ENCODE data around the gene FBP2.

FBP2 gene

GRCh38 chr9:94593459-94594345, at the start of gene FBP2:
Gene FBP2, minus strand, starts transcription at chr9:94593824. Its CDS starts 98 bp downstream, at chr9:94593726.
- DNase-seq (ENCODE audit: low spot score): no peak

GRCh38 chr9:94643176-94643575, 49.6 kb upstream of the FBP2 start:
- DNase-seq (ENCODE audit: low spot score): no peak

- no peak for DNase-seq (ENCODE audit: low spot score)
Measured at GRCh38 chr9:94642501-94642900, 48.9 kb upstream of the FBP2 start.

- no peak for DNase-seq (ENCODE audit: low spot score)
Measured at GRCh38 chr9:94639999-94640376, 46.4 kb upstream of the FBP2 start.

GRCh38 chr9:94639061-94639998, 45.7 kb upstream of the FBP2 start, which contains the start of gene FBP1:
Gene FBP1, minus strand, starts transcription at chr9:94639518. Its CDS starts 208 bp downstream, at chr9:94639310.
- DNase-seq (ENCODE audit: low spot score): no peak

GRCh38 chr9:94638335-94639060, 44.9 kb upstream of the FBP2 start:
- DNase-seq (ENCODE audit: low spot score): no peak

- DNase-seq (ENCODE audit: low spot score): no peak
Measured at GRCh38 chr9:94632737-94633136, 39.1 kb upstream of the FBP2 start.

- no peak for DNase-seq (ENCODE audit: low spot score)
Measured at GRCh38 chr9:94631599-94631998, 38.0 kb upstream of the FBP2 start.

GRCh38 chr9:94630833-94631232, 37.2 kb upstream of the FBP2 start:
- no peak for DNase-seq (ENCODE audit: low spot score)

- DNase-seq (ENCODE audit: low spot score): no peak
Measured at GRCh38 chr9:94630281-94630680, 36.7 kb upstream of the FBP2 start.

- DNase-seq (ENCODE audit: low spot score): no peak
Measured at GRCh38 chr9:94627287-94627686, 33.7 kb upstream of the FBP2 start.

- DNase-seq (ENCODE audit: low spot score): no peak
Measured at GRCh38 chr9:94625835-94626234, 32.2 kb upstream of the FBP2 start.

- DNase-seq (ENCODE audit: low spot score): no peak
Measured at GRCh38 chr9:94624629-94625028, 31.0 kb upstream of the FBP2 start.

- no peak for DNase-seq (ENCODE audit: low spot score)
Measured at GRCh38 chr9:94623253-94623652, 29.6 kb upstream of the FBP2 start.

GRCh38 chr9:94622087-94622800, 28.6 kb upstream of the FBP2 start:
- DNase-seq (ENCODE audit: low spot score): no peak

GRCh38 chr9:94619026-94619425, 25.4 kb upstream of the FBP2 start:
- DNase-seq (ENCODE audit: low spot score): no peak

GRCh38 chr9:94613003-94613402, 19.4 kb upstream of the FBP2 start:
- no peak for DNase-seq (ENCODE audit: low spot score)

GRCh38 chr9:94612071-94612470, 18.4 kb upstream of the FBP2 start:
- no peak for DNase-seq (ENCODE audit: low spot score)

- DNase-seq (ENCODE audit: low spot score): no peak
Measured at GRCh38 chr9:94611638-94612068, 18.0 kb upstream of the FBP2 start.

GRCh38 chr9:94610181-94610606, 16.6 kb upstream of the FBP2 start:
- no peak for DNase-seq (ENCODE audit: low spot score)

- DNase-seq (ENCODE audit: low spot score): no peak
Measured at GRCh38 chr9:94607423-94607691, 13.7 kb upstream of the FBP2 start.

All from left forelimb (tissue), 1 donor.